H1 (cell line): ENCODE measurements around the gene MIS18A. TPM values are rescaled to one million over a fixed set of nuclear protein-coding genes. Genes with fewer than 3 reads are reported as not detected.

Experiments
- CHD7 ChIP-seq: fragments of 300-600 bp; sonication (generic); IDR thresholded peaks from 2 replicates; pipeline ENCODE4 v1.7.1; 2012; ENCODE audit warnings: low read length, moderate library complexity, mild to moderate bottlenecking, inconsistent platforms; ENCODE audit not compliant: insufficient replicate concordance
- polyA plus RNA-seq, 7 experiments: library from polyadenylated mRNA; depleted of rRNA in 3 of 7; stranded (reverse) in 5 of 7; unstranded in 2 of 7; fragments of >200 nt in 5 of 7; fragments of 200-250 nt in 2 of 7; gene quantifications; 1 replicate in 5 of 7; 2 replicates in 1 of 7; 4 replicates in 1 of 7; pipeline versions ENCODE4 v1.2.1 to v1.2.3, GENCODE V29; 2011 to 2013; ENCODE audit warnings: missing spikeins in 2 of 7, mixed read lengths in 2 of 7
- total RNA-seq: library from RNA; stranded (reverse); fragmentation: NEBNext Ultra II Directional; extraction: Animal tissue kit (Norgen Biotek cat#: 25700); gene quantifications from 2 replicates; pipeline ENCODE4 v1.2.1, GENCODE V29; 2021

The MIS18A gene
- total and polyA plus RNA-seq, 2 of the 8 experiments (the other 6 are each of a cell fraction or from before 2014, with no cell fraction given), result 28.9 to 53.0 TPM

DNA sequence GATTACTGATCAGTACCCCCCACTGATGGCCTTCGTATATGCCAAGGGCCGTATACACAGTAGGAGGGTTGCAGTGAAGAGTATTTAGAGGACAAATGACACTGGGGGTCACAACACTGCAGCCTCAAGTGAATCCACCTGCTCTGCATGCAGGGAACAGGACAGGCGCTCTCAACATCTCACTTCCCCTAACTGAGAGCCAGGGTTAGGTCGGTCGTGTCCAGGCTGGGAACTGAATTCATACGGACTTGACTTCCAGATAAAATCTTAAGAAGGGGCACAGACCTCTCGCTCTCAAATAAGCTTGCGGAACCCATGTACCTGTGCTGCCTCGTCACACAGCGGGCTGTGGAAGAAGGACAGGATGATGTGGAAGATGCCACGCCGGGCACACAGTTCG lies 42.6 kb upstream of the MIS18A start (continued):
- TF ChIP-seq CHD7, result no peak
